ENCODE data around the gene RPS25. TPM values are rescaled to one million over a fixed set of nuclear protein-coding genes. Genes with fewer than 3 reads are reported as not detected.

The RPS25 gene
- polyA plus RNA-seq, 3 donors from 2014 or later = 1,543 to 2,582 (median 1,747) TPM

Other genes starting within 250 kb of the RPS25 start
- 100 to 1,000 TPM in 1 of 3 donors, 10 to 100 TPM in 2; 61.4 to 124 (median 90.2) TPM for gene DDX6, start 227.2 kb downstream of the RPS25 start, polyA plus RNA-seq
- gene CXCR5, start 134.5 kb downstream of the RPS25 start, polyA plus RNA-seq = under 1 TPM in 2 of 3 donors, not detected in 1; 0.05 to 0.30 TPM
- 10 to 100 TPM in 1 of 3 donors, 1 to 10 TPM in 1, not detected in 1; 2.2 to 10.5 TPM for gene BCL9L, start 92.4 kb downstream of the RPS25 start, polyA plus RNA-seq
- 1 to 10 TPM in 1 of 3 donors, under 1 TPM in 1, not detected in 1; 0.81 to 1.4 TPM for gene UPK2, start 62.0 kb downstream of the RPS25 start, polyA plus RNA-seq
- not detected for gene FOXR1, start 46.6 kb downstream of the RPS25 start, polyA plus RNA-seq
- gene CENATAC, start 20.2 kb downstream of the RPS25 start, polyA plus RNA-seq = 10 to 100 TPM in 2 of 3 donors, 1 to 10 TPM in 1; 9.1 to 17.1 (median 10.5) TPM
- gene TRAPPC4, start 423 bp upstream of the RPS25 start, polyA plus RNA-seq = 100 to 1,000 TPM; 104 to 136 (median 110) TPM
- gene SLC37A4, start 12.5 kb upstream of the RPS25 start, polyA plus RNA-seq = 10 to 100 TPM in 2 of 3 donors, 1 to 10 TPM in 1; 9.4 to 11.6 (median 11.4) TPM
- 10 to 100 TPM; 23.2 to 49.1 (median 32.9) TPM for gene HYOU1, start 38.9 kb upstream of the RPS25 start, polyA plus RNA-seq
- gene VPS11, start 49.5 kb upstream of the RPS25 start, polyA plus RNA-seq = 10 to 100 TPM; 33.0 to 58.8 (median 49.3) TPM
- gene HMBS, start 66.5 kb upstream of the RPS25 start, polyA plus RNA-seq = 10 to 100 TPM in 2 of 3 donors, 1 to 10 TPM in 1; 7.6 to 19.0 (median 11.9) TPM
- gene DPAGT1, start 83.5 kb upstream of the RPS25 start, polyA plus RNA-seq = 10 to 100 TPM; 23.7 to 47.4 (median 44.5) TPM
- 1 to 10 TPM; 1.0 to 7.7 (median 2.6) TPM for gene C2CD2L, start 89.0 kb upstream of the RPS25 start, polyA plus RNA-seq
- gene HINFP, start 103.2 kb upstream of the RPS25 start, polyA plus RNA-seq = 10 to 100 TPM in 2 of 3 donors, 1 to 10 TPM in 1; 9.2 to 18.6 (median 11.0) TPM
- gene ABCG4, start 130.7 kb upstream of the RPS25 start, polyA plus RNA-seq = not detected
- 10 to 100 TPM; 10.7 to 20.9 (median 11.0) TPM for gene NLRX1, start 150.4 kb upstream of the RPS25 start, polyA plus RNA-seq
- gene NHERF4, start 167.1 kb upstream of the RPS25 start, polyA plus RNA-seq = under 1 TPM in 1 of 3 donors, not detected in 2; 0.24 TPM
- 1 to 10 TPM; 1.1 to 9.6 (median 5.0) TPM for gene CBL, start 188.0 kb upstream of the RPS25 start, polyA plus RNA-seq

Data from immature natural killer cell (primary cell).